Neural crest cell (in vitro differentiated cells): Measurements from ENCODE around the gene TBCB. TPM values are rescaled to one million over a fixed set of nuclear protein-coding genes. Genes with fewer than 3 reads are reported as not detected.

Experiments used
- DNase-seq: peaks from one replicate; pipeline ENCODE4 v3.0.0; 2021; ENCODE audit warnings: low read depth, mixed read lengths, low spot score
- H3K27ac Mint-ChIP-seq: one replicate; pipeline ENCODE4 v1.8.0; 2021; ENCODE audit warnings: mild to moderate bottlenecking, mixed read lengths; ENCODE audit not compliant: unreplicated experiment
- H3K27me3 Mint-ChIP-seq: 2 replicates; pipeline ENCODE4 v1.8.0; 2021; ENCODE audit warnings: low read depth, mild to moderate bottlenecking, mixed read lengths
- H3K36me3 Mint-ChIP-seq: 2 replicates; pipeline ENCODE4 v1.8.0; 2021; ENCODE audit warnings: low read depth, mild to moderate bottlenecking, mixed read lengths
- H3K4me1 Mint-ChIP-seq: 2 replicates; pipeline ENCODE4 v1.8.0; 2021; ENCODE audit warnings: mixed read lengths
- H3K4me3 Mint-ChIP-seq: one replicate; pipeline ENCODE4 v1.8.0; 2021; ENCODE audit warnings: mild to moderate bottlenecking, mixed read lengths
- H3K9me3 Mint-ChIP-seq: 2 replicates; pipeline ENCODE4 v1.8.0; 2021; ENCODE audit warnings: mixed read lengths
- CTCF ChIP-seq: fragments of 200-600 bp; sonication (generic); conservative IDR thresholded peaks from 2 replicates; pipeline ENCODE4 v1.5.0; 2021; ENCODE audit warnings: antibody characterized with exemption, mild to moderate bottlenecking
- total RNA-seq: library from RNA; stranded (reverse); gene quantifications from 2 replicates; pipeline ENCODE4 v1.2.1, GENCODE V29; 2021

Gene TBCB
- total RNA-seq, 1 donor from 2014 or later = 219 TPM

DNA sequence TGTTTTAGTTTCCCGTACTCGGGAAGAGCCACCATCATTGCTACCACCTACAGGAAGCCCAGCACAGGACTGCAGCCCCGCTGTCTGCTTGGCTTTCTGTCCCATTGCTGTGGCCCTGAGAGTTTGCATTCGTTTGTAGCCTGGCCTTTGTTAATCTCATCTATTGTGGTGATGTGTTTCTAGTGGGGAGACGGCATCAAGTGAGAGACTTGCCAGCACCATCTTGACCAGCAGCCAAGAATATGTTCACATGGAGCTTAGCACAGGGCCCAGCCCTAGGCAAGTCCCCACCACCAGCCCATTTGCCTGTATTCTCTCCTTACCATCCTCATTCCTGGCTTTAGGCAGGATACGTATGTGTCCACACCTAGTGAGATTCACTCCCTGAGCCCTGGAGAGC is 21.6 kb upstream of the TBCB start:
- Mint-ChIP-seq H3K9me3 (no peaks in the 10 kb centered on the region), H3K27me3 (no peaks in the 10 kb centered on the region), H3K27ac (no peak overlapping the region), H3K4me3 (no peak overlapping the region), H3K4me1 (peaks cover 10% of the 10 kb centered on the region), H3K36me3 (peaks cover 14% of the 10 kb centered on the region)
- no peak for DNase-seq
- TF ChIP-seq CTCF = no peak

- Mint-ChIP-seq H3K4me1 (peaks cover 10% of the 10 kb centered on the region), H3K4me3 (peak overlapping the region; percentile 11), H3K27ac (peak overlapping the region; percentile 98), H3K36me3 (peaks cover 10% of the 10 kb centered on the region), H3K27me3 (no peaks in the 10 kb centered on the region), H3K9me3 (no peaks in the 10 kb centered on the region)
- no peak for DNase-seq
- TF ChIP-seq CTCF = no peak
Observed at GRCh38 chr19:36097036-36097435, 18.2 kb upstream of the TBCB start.

- DNase-seq = no peak
- no peaks in the 10 kb centered on the region for H3K27me3 Mint-ChIP-seq
- peaks cover 8% of the 10 kb centered on the region for H3K36me3 Mint-ChIP-seq
- H3K4me3 Mint-ChIP-seq = no peak overlapping the region
- H3K9me3 Mint-ChIP-seq = no peaks in the 10 kb centered on the region
- no peak overlapping the region for H3K27ac Mint-ChIP-seq
- H3K4me1 Mint-ChIP-seq = peaks cover 10% of the 10 kb centered on the region
- TF ChIP-seq CTCF = no peak
Observed at GRCh38 chr19:36099166-36099785, 16.0 kb upstream of the TBCB start.

DNA sequence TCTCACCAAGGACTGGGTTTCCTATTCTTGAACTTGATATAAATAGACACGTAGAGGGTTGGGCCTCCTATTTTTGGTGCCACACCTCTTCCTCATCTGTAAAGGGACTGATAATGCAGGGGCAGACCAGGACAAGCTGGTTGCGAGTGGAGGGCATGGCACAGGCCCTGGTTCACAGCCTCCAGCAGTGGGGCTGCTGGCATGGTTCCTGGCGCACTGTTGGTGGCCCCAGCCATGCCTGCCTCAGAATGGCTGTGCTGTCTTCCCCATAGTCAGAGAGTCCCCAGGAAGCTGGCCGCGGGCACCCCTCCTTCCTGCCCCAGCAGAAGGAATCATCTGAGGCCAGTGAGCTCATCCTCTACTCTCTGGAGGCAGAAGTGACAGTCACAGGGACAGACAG is 14.8 kb upstream of the TBCB start:
- Mint-ChIP-seq H3K4me1 (peaks cover 10% of the 10 kb centered on the region), H3K36me3 (peaks cover 8% of the 10 kb centered on the region), H3K27me3 (no peaks in the 10 kb centered on the region), H3K4me3 (no peak overlapping the region), H3K9me3 (no peaks in the 10 kb centered on the region), H3K27ac (no peak overlapping the region)
- TF ChIP-seq CTCF = no peak
- DNase-seq = no peak

DNA sequence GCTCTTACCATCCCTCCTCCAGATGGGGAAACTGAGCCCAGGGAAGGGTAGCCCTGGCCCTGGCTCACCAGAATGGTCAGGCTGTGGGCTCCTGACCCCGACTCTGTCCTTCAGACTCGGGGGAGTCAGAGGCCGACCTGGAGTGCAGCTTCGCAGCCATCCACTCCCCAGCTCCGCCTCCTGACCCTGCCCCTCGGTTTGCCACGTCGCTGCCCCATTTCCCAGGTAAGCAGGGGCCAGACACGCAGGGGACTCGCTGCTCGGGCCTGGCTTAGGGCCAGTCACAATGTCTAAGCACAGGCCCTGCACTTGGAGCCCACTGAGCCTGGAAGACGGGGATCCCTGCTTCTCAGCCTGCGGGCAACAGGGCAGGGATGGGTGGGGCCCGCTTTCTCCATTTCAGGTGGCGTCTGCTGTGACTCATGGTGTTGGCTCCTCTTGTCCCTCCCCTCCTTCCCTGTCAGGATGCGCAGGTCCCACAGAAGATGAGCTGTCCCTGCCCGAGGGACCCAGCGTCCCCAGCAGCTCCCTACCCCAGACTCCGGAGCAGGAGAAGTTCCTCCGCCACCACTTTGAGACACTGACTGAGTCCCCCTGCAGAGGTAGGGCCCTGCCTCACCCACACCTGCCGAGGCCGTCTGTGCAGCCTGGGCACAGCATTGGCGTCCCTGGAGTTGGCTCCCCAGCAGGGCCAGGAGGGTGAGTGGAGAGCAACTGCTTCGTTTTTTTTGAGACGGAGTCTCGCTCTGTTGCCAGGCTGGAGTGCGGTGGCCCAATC is 13.5 kb upstream of the TBCB start:
- H3K4me1 Mint-ChIP-seq = peaks cover 7% of the 10 kb centered on the region
- no peak for TF ChIP-seq CTCF
- no peak overlapping the region for H3K4me3 Mint-ChIP-seq
- H3K27ac Mint-ChIP-seq = no peak overlapping the region
- no peaks in the 10 kb centered on the region for H3K9me3 Mint-ChIP-seq
- DNase-seq = no peak
- H3K27me3 Mint-ChIP-seq = no peaks in the 10 kb centered on the region
- peaks cover 6% of the 10 kb centered on the region for H3K36me3 Mint-ChIP-seq
